ENCODE results near the gene ZBED5. TPM values are rescaled to one million over a fixed set of nuclear protein-coding genes. Genes with fewer than 3 reads are reported as not detected.

The ZBED5 gene
- total and polyA plus RNA-seq, 4 donors = 5.4 to 10.7 (median 10.1) TPM

DNA sequence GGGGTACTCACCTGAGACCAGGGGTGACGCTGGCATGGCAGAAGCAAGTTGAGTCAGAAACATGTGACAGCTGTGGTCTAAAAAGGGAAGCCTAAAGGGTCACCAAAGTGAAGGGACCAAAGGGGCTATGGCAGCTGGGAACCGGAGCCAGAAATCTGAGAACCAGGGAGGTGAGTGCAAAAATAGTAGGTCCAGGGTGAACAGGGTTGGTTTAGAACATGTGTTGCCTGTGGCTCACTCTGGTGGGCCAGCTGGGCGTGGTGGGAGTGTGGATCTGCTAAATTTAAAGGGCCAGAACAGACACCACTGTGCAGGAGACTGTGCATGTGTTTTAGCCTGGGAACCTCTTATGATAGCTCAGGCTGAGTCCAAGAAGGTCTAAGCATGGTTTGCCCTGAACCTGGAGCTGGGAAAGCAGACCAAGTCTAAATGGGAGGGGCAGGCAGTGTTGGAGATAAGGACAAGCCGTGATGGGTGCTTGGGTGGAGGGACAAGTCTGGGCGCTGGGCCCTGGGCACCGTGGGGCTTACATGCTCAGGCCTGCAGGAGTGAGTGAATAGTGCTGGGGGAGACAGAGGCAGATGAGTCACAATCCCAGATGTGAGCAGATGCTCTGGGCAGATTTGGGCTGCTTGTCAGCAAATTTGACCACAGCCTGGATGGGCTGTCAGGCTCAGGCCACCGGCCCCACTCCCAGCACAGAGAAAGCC lies 41.4 kb upstream of the ZBED5 start:
- WGBS = 81% methylated on average over 7 of the region's 7 CpGs
- H3K36me3 ChIP-seq (ENCODE audit: control insufficient read depth in 4 of 4, insufficient read depth in 3 of 4, low read depth in 1 of 4, low read length in 3 of 4) = no peaks in the 10 kb centered on the region
- TF ChIP-seq NR2F2 (IDR thresholded peaks at IDR 0.05) = no peak
- TF ChIP-seq FOXA2 (IDR thresholded peaks at IDR 0.05) = no peak
- TF ChIP-seq, protein P1, sequence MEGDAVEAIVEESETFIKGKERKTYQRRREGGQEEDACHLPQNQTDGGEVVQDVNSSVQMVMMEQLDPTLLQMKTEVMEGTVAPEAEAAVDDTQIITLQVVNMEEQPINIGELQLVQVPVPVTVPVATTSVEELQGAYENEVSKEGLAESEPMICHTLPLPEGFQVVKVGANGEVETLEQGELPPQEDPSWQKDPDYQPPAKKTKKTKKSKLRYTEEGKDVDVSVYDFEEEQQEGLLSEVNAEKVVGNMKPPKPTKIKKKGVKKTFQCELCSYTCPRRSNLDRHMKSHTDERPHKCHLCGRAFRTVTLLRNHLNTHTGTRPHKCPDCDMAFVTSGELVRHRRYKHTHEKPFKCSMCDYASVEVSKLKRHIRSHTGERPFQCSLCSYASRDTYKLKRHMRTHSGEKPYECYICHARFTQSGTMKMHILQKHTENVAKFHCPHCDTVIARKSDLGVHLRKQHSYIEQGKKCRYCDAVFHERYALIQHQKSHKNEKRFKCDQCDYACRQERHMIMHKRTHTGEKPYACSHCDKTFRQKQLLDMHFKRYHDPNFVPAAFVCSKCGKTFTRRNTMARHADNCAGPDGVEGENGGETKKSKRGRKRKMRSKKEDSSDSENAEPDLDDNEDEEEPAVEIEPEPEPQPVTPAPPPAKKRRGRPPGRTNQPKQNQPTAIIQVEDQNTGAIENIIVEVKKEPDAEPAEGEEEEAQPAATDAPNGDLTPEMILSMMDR (IDR thresholded peaks at IDR 0.05; ENCODE audit: low read depth, low read length, missing input control) = no peak
- no peak for TF ChIP-seq RAD21 (IDR thresholded peaks at IDR 0.05)
- TF ChIP-seq GABPA (IDR thresholded peaks at IDR 0.05 in 1 of 2, conservative IDR thresholded peaks at IDR 0.05 in 1 of 2) = no peak
- no peak for TF ChIP-seq FOXA1 (IDR thresholded peaks at IDR 0.05)
- TF ChIP-seq JUND (IDR thresholded peaks at IDR 0.05) = no peak
- TF ChIP-seq, protein P2, sequence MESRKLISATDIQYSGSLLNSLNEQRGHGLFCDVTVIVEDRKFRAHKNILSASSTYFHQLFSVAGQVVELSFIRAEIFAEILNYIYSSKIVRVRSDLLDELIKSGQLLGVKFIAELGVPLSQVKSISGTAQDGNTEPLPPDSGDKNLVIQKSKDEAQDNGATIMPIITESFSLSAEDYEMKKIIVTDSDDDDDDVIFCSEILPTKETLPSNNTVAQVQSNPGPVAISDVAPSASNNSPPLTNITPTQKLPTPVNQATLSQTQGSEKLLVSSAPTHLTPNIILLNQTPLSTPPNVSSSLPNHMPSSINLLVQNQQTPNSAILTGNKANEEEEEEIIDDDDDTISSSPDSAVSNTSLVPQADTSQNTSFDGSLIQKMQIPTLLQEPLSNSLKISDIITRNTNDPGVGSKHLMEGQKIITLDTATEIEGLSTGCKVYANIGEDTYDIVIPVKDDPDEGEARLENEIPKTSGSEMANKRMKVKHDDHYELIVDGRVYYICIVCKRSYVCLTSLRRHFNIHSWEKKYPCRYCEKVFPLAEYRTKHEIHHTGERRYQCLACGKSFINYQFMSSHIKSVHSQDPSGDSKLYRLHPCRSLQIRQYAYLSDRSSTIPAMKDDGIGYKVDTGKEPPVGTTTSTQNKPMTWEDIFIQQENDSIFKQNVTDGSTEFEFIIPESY (IDR thresholded peaks at IDR 0.05) = no peak
- no peak for TF ChIP-seq SP1 (IDR thresholded peaks at IDR 0.05)
- TF ChIP-seq HNF4G (IDR thresholded peaks at IDR 0.05) = no peak
- no peak for TF ChIP-seq EGR1 (IDR thresholded peaks at IDR 0.05; ENCODE audit: low read depth in 2 of 2)
- TF ChIP-seq TAF1 (conservative IDR thresholded peaks at IDR 0.05) = no peak
- H3K4me1 ChIP-seq (ENCODE audit: control insufficient read depth in 4 of 4, insufficient read depth in 4 of 4, low read length in 3 of 4) = no peaks in the 10 kb centered on the region
- no peaks in the 10 kb centered on the region for H3K27me3 ChIP-seq (ENCODE audit: control insufficient read depth in 4 of 4, insufficient read depth in 4 of 4, low read length in 3 of 4)
- H3K4me3 ChIP-seq (ENCODE audit: low read depth in 1 of 3, low read length in 3 of 3) = no peak overlapping the region
- H3K27ac ChIP-seq (ENCODE audit: low read depth in 1 of 2, low read length in 2 of 2) = peak overlapping the region; percentile 14 to 54
- H3K9ac ChIP-seq (ENCODE audit: low read depth in 1 of 2, low read length in 2 of 2) = no peak overlapping the region
- no peaks in the 10 kb centered on the region for H3K9me3 ChIP-seq (ENCODE audit: control insufficient read depth in 4 of 4, low read length in 3 of 4)
- DNase-seq (ENCODE audit: low spot score) = no peak

DNA sequence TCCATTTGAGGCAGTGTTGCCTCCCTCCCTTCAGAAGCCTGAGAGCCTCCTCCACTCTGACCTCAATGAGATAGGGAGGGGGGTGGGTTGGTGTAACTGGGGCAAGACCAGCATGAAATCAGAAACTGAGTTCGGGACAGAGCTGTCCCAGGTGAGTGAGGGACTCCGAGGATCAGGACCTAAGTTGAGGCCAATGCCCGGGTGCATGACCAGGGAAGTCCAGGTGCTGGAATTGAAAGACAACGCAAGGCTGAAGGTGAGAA lies 40.8 kb upstream of the ZBED5 start:
- WGBS = 95% methylated on average over 4 of the region's 4 CpGs
- no peak for TF ChIP-seq GABPA (IDR thresholded peaks at IDR 0.05 in 1 of 2, conservative IDR thresholded peaks at IDR 0.05 in 1 of 2)
- no peak for TF ChIP-seq TAF1 (conservative IDR thresholded peaks at IDR 0.05)
- TF ChIP-seq EGR1 (IDR thresholded peaks at IDR 0.05; ENCODE audit: low read depth in 2 of 2) = no peak
- TF ChIP-seq, protein P3, sequence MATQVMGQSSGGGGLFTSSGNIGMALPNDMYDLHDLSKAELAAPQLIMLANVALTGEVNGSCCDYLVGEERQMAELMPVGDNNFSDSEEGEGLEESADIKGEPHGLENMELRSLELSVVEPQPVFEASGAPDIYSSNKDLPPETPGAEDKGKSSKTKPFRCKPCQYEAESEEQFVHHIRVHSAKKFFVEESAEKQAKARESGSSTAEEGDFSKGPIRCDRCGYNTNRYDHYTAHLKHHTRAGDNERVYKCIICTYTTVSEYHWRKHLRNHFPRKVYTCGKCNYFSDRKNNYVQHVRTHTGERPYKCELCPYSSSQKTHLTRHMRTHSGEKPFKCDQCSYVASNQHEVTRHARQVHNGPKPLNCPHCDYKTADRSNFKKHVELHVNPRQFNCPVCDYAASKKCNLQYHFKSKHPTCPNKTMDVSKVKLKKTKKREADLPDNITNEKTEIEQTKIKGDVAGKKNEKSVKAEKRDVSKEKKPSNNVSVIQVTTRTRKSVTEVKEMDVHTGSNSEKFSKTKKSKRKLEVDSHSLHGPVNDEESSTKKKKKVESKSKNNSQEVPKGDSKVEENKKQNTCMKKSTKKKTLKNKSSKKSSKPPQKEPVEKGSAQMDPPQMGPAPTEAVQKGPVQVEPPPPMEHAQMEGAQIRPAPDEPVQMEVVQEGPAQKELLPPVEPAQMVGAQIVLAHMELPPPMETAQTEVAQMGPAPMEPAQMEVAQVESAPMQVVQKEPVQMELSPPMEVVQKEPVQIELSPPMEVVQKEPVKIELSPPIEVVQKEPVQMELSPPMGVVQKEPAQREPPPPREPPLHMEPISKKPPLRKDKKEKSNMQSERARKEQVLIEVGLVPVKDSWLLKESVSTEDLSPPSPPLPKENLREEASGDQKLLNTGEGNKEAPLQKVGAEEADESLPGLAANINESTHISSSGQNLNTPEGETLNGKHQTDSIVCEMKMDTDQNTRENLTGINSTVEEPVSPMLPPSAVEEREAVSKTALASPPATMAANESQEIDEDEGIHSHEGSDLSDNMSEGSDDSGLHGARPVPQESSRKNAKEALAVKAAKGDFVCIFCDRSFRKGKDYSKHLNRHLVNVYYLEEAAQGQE (IDR thresholded peaks at IDR 0.05) = no peak
- TF ChIP-seq, protein P4, sequence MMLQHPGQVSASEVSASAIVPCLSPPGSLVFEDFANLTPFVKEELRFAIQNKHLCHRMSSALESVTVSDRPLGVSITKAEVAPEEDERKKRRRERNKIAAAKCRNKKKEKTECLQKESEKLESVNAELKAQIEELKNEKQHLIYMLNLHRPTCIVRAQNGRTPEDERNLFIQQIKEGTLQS (IDR thresholded peaks at IDR 0.05) = no peak
- no peak for TF ChIP-seq RXRA (IDR thresholded peaks at IDR 0.05)
- no peak for TF ChIP-seq FOXA2 (IDR thresholded peaks at IDR 0.05)
- Histone ChIP-seq H3K4me3 (ENCODE audit: low read depth in 1 of 3, low read length in 3 of 3) (no peak overlapping the region), H3K9ac (ENCODE audit: low read depth in 1 of 2, low read length in 2 of 2) (no peak overlapping the region), H3K27me3 (ENCODE audit: control insufficient read depth in 4 of 4, insufficient read depth in 4 of 4, low read length in 3 of 4) (no peaks in the 10 kb centered on the region), H3K36me3 (ENCODE audit: control insufficient read depth in 4 of 4, insufficient read depth in 3 of 4, low read depth in 1 of 4, low read length in 3 of 4) (no peaks in the 10 kb centered on the region), H3K9me3 (ENCODE audit: control insufficient read depth in 4 of 4, low read length in 3 of 4) (no peaks in the 10 kb centered on the region), H3K27ac (ENCODE audit: low read depth in 1 of 2, low read length in 2 of 2) (no peak overlapping the region), H3K4me1 (ENCODE audit: control insufficient read depth in 4 of 4, insufficient read depth in 4 of 4, low read length in 3 of 4) (no peaks in the 10 kb centered on the region)
- DNase-seq (ENCODE audit: low spot score) = no peak
